IMR-90 (cell line): ENCODE data around the gene NRCAM. TPM values are rescaled to one million over a fixed set of nuclear protein-coding genes. Genes with fewer than 3 reads are reported as not detected.

Source experiments
- ATAC-seq: fragments of 200-7000 bp; cut with Tn5 transposase; 2 replicates; pipeline ENCODE4 v1.9.1; 2020; ENCODE audit warnings: low read depth, mild to moderate bottlenecking, moderate library complexity
- BruUV-seq: library from RNA; stranded (reverse); fragments of 400-500 nt; replicated peaks from 2 replicates; lab custom pipeline; 2021; lab: Mats Ljungman, UMichigan
- CTCF ChIA-PET: fragments of 300-600 bp; formaldehyde crosslinking; extraction: SDS; loops from one replicate; lab custom pipeline; 2021; ENCODE audit warnings: antibody characterized with exemption; lab: Yijun Ruan, JAX
- POLR2A ChIA-PET: fragments of 300-600 bp; sonication (Branson Sonifier 250); formaldehyde crosslinking; loops from one replicate; lab custom pipeline; 2022; ENCODE audit warnings: antibody characterized with exemption; ENCODE audit not compliant: unreplicated experiment; lab: Charles Lee
- DNase-seq: peaks from one replicate; pipeline ENCODE4 v3.0.0; 2013
- H2AFZ ChIP-seq: replicated peaks from 2 replicates; pipeline ENCODE3; 2013; ENCODE audit warnings: low read length, mild to moderate bottlenecking; ENCODE audit not compliant: poor library complexity
- H2AK5ac ChIP-seq: 2 replicates; pipeline ENCODE4 v1.6.1; 2013; ENCODE audit warnings: low read depth, low read length, inconsistent platforms
- H2AK9ac ChIP-seq: replicated peaks from 2 replicates; pipeline ENCODE3; 2013; ENCODE audit warnings: mild to moderate bottlenecking, low read depth, low read length, moderate library complexity; ENCODE audit not compliant: poor library complexity
- H2BK120ac ChIP-seq: 2 replicates; pipeline ENCODE4 v1.6.1; 2013; ENCODE audit warnings: low read depth, low read length, inconsistent platforms
- H2BK15ac ChIP-seq: 3 replicates; pipeline ENCODE4 v1.6.1; 2013; ENCODE audit warnings: low read depth, low read length, inconsistent platforms
- H2BK20ac ChIP-seq: 2 replicates; pipeline ENCODE4 v1.6.1; 2013; ENCODE audit warnings: low read depth, mild to moderate bottlenecking, inconsistent platforms, low read length, moderate library complexity
- H2BK5ac ChIP-seq: 2 replicates; pipeline ENCODE4 v1.6.1; 2013; ENCODE audit warnings: mild to moderate bottlenecking, low read depth, low read length, inconsistent platforms; ENCODE audit not compliant: poor library complexity, severe bottlenecking
- H3K14ac ChIP-seq: replicated peaks from 2 replicates; pipeline ENCODE4 v1.6.1; 2013; ENCODE audit warnings: low read depth, low read length, inconsistent platforms
- H3K18ac ChIP-seq: 2 replicates; pipeline ENCODE4 v1.6.1; 2013; ENCODE audit warnings: low read depth, low read length, control low read depth
- H3K23ac ChIP-seq: 2 replicates; pipeline ENCODE4 v1.6.1; 2013; ENCODE audit warnings: low read depth, low read length, inconsistent platforms
- H3K27ac ChIP-seq: 2 replicates; pipeline ENCODE4 v1.5.1; 2013; ENCODE audit warnings: mild to moderate bottlenecking, control low read depth, low read length; ENCODE audit not compliant: insufficient read depth
- H3K27me3 ChIP-seq: 2 replicates; pipeline ENCODE4 v1.6.1; 2013; ENCODE audit warnings: low read length; ENCODE audit not compliant: control insufficient read depth, insufficient read depth
- H3K36me3 ChIP-seq: 2 replicates; pipeline ENCODE4 v1.6.1; 2013; ENCODE audit warnings: low read length, mixed read lengths; ENCODE audit not compliant: control insufficient read depth, insufficient read depth
- H3K4ac ChIP-seq: 2 replicates; pipeline ENCODE4 v1.6.1; 2013; ENCODE audit warnings: low read depth, low read length, inconsistent platforms
- H3K4me1 ChIP-seq: 2 replicates; pipeline ENCODE4 v1.6.1; 2013; ENCODE audit warnings: low read length, mixed read lengths; ENCODE audit not compliant: control insufficient read depth, insufficient read depth
- H3K4me2 ChIP-seq: 2 replicates; pipeline ENCODE4 v1.6.1; 2013; ENCODE audit warnings: low read depth, mild to moderate bottlenecking, control low read depth, low read length, moderate library complexity
- H3K4me3 ChIP-seq: 2 replicates; pipeline ENCODE4 v1.5.1; 2013; ENCODE audit warnings: low read depth, mild to moderate bottlenecking, control low read depth, low read length, moderate library complexity; ENCODE audit not compliant: insufficient read depth
- H3K56ac ChIP-seq: 2 replicates; pipeline ENCODE4 v1.6.1; 2013; ENCODE audit warnings: low read length, inconsistent platforms; ENCODE audit not compliant: insufficient read depth; ENCODE audit errors: extremely low read depth
- H3K79me1 ChIP-seq, 2 experiments: 2 replicates each; pipeline ENCODE4 v1.6.1; 2013; ENCODE audit warnings: low read length in 2 of 2, inconsistent platforms in 1 of 2, low read depth in 1 of 2
- H3K9ac ChIP-seq: 2 replicates; pipeline ENCODE4 v1.6.1; 2013; ENCODE audit warnings: low read depth, low read length, control low read depth
- H3K9me1 ChIP-seq: 2 replicates; pipeline ENCODE4 v1.6.1; 2013; ENCODE audit warnings: low read length, inconsistent platforms; ENCODE audit not compliant: insufficient read depth
- H3K9me3 ChIP-seq: 2 replicates; pipeline ENCODE4 v1.6.1; 2013; ENCODE audit warnings: low read length; ENCODE audit not compliant: control insufficient read depth, insufficient read depth
- H4K20me1 ChIP-seq: 2 replicates; pipeline ENCODE4 v1.6.1; 2013; ENCODE audit warnings: low read length, inconsistent platforms; ENCODE audit not compliant: insufficient read depth
- H4K5ac ChIP-seq: 2 replicates; pipeline ENCODE4 v1.6.1; 2013; ENCODE audit warnings: mild to moderate bottlenecking, low read depth, low read length, control low read depth
- H4K8ac ChIP-seq, 2 experiments: 2 replicates each; pipeline ENCODE4 v1.6.1; 2013; ENCODE audit warnings: low read depth in 2 of 2, low read length in 2 of 2, control low read depth in 1 of 2, inconsistent platforms in 1 of 2
- H4K91ac ChIP-seq: 2 replicates; pipeline ENCODE4 v1.6.1; 2013; ENCODE audit warnings: low read depth, low read length, inconsistent platforms; ENCODE audit not compliant: insufficient read depth
- BHLHE40 ChIP-seq: fragments of 150-350 bp; IDR thresholded peaks from 2 replicates; pipeline ENCODE4 v1.6.1; 2016; ENCODE audit warnings: mild to moderate bottlenecking, low read depth, low read length
- CEBPB ChIP-seq: IDR thresholded peaks from 2 replicates; pipeline ENCODE4 v1.6.1; 2012; ENCODE audit warnings: low read depth, low read length, improper control_type of control experiment
- CHD1 ChIP-seq: IDR thresholded peaks from 2 replicates; pipeline ENCODE4 v1.6.1; 2012; ENCODE audit warnings: low read depth, low read length, improper control_type of control experiment
- CTCF ChIP-seq: conservative IDR thresholded peaks from 2 replicates; pipeline ENCODE4 v1.5.1; 2012; ENCODE audit warnings: mild to moderate bottlenecking, low read depth, low read length, improper control_type of control experiment
- ELK1 ChIP-seq: fragments of 150-350 bp; IDR thresholded peaks from 2 replicates; pipeline ENCODE4 v1.6.1; 2016; ENCODE audit warnings: low read depth, mild to moderate bottlenecking, low read length, moderate library complexity, borderline replicate concordance
- FOS ChIP-seq: fragments of 150-350 bp; IDR thresholded peaks from 2 replicates; pipeline ENCODE4 v1.6.1; 2016; ENCODE audit warnings: low read depth, low read length
- MAFK ChIP-seq: IDR thresholded peaks from 2 replicates; pipeline ENCODE4 v1.6.1; 2012; ENCODE audit warnings: low read depth, low read length, improper control_type of control experiment
- MAZ ChIP-seq: IDR thresholded peaks from 2 replicates; pipeline ENCODE4 v1.6.1; 2012; ENCODE audit warnings: low read depth, mild to moderate bottlenecking, low read length, improper control_type of control experiment, moderate library complexity, borderline replicate concordance
- MXI1 ChIP-seq: IDR thresholded peaks from 2 replicates; pipeline ENCODE4 v1.6.1; 2012; ENCODE audit warnings: low read depth, mild to moderate bottlenecking, low read length, moderate library complexity, borderline replicate concordance
- NFE2L2 ChIP-seq: fragments of 150-350 bp; IDR thresholded peaks from 2 replicates; pipeline ENCODE4 v1.6.1; 2016; ENCODE audit warnings: low read depth, mild to moderate bottlenecking, low read length
- POLR2A ChIP-seq: IDR thresholded peaks from 2 replicates; pipeline ENCODE4 v1.6.1; 2012; ENCODE audit warnings: mild to moderate bottlenecking, low read depth, low read length
- RAD21 ChIP-seq: IDR thresholded peaks from 2 replicates; pipeline ENCODE4 v1.6.1; 2012; ENCODE audit warnings: low read length, improper control_type of control experiment
- RCOR1 ChIP-seq: IDR thresholded peaks from 2 replicates; pipeline ENCODE4 v1.6.1; 2012; ENCODE audit warnings: mild to moderate bottlenecking, low read length, improper control_type of control experiment; ENCODE audit not compliant: insufficient replicate concordance
- RFX5 ChIP-seq: IDR thresholded peaks from 2 replicates; pipeline ENCODE4 v1.8.0; 2012; ENCODE audit warnings: low read depth, mild to moderate bottlenecking, low read length, moderate library complexity
- SMC3 ChIP-seq: fragments of 150-350 bp; IDR thresholded peaks from 2 replicates; pipeline ENCODE4 v1.6.1; 2016; ENCODE audit warnings: low read depth, mild to moderate bottlenecking, antibody characterized with exemption, low read length, moderate library complexity
- USF2 ChIP-seq: fragments of 150-350 bp; IDR thresholded peaks from 2 replicates; pipeline ENCODE4 v1.6.1; 2017; ENCODE audit warnings: mild to moderate bottlenecking, antibody characterized with exemption, low read length, low read depth
- WGBS, 2 experiments: methylation state at CpG; one replicate each; pipeline versions ENCODE4 v1.1.5 to v1.1.7; 2013; ENCODE audit warnings: missing lambda C conversion rate in 2 of 2; ENCODE audit not compliant: insufficient read length in 1 of 2; ENCODE audit errors: extremely low coverage in 2 of 2; 5-methylcytosine and 5-hydroxymethylcytosine counted together
- dilution Hi-C: fragments of 300-500 bp; cut with HindIII; formaldehyde crosslinking; loops from one replicate; pipeline ENCODE4 v1.14.3; 2018; ENCODE audit warnings: low sequenced_read_pairs; ENCODE audit not compliant: unreplicated experiment
- in situ Hi-C: fragments of 300-500 bp; cut with MboI; formaldehyde crosslinking; loops from 3 replicates; pipeline ENCODE4 v1.14.3; 2019; ENCODE audit warnings: low sequenced_read_pairs, inconsistent platforms, mixed read lengths
- intact Hi-C: fragments of 100-400 bp; cut with micrococcal nuclease; formaldehyde crosslinking; loops from 2 replicates; pipeline ENCODE4 v1.10.0; 2022
- polyA plus RNA-seq, 3 experiments: library from polyadenylated mRNA; depleted of rRNA; stranded (reverse); fragments of >200 nt; gene quantifications; 2 replicates each; pipeline ENCODE4 v1.2.3, GENCODE V29; 2012; ENCODE audit warnings: low replicate concordance in 1 of 3
- total RNA-seq: library from RNA; depleted of rRNA; stranded (reverse); fragments of >200 nt; gene quantifications from 2 replicates; pipeline ENCODE4 v1.2.3, GENCODE V29; 2012

NRCAM gene
- total and polyA plus RNA-seq, 2 of the 4 experiments (the other 2 are of a cell fraction): 0.46 to 1.1 TPM

DNA sequence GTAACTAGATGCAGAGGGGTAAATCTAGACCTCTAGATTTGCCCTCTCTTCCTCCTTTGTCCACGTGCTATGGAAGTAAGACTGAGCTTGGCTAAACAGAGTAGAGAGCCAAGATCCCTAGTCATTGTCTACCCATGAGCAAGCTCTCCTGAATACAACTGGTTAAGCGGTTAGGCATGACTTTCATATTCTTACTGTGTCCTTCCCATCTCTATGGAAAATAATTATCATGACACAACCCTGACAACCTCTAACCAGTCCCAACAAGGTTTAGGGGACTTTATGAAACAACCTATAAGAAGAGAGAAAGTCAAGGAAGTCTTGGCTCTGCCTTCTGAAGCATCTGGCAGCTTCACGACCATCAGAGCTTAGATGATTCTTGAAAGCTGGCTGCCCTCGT, 318.2 kb downstream of the NRCAM start:
- dilution Hi-C loops (loop anchor here (25.0 kb wide), 1 partner anchor 126 kb away; the partner anchor contains the start of gene LAMB1), intact Hi-C loops (no loop called here), in situ Hi-C loops (loop anchor here (5.0 to 25.0 kb wide), 2 partner anchors 136 to 401 kb away; partner anchors contain the start of genes CBLL1 and LAMB1)
- Histone ChIP-seq H3K4me1 (peaks cover 2% of the 10 kb centered on the region; the same call in 1 of the 2 replicates), H2BK120ac (no peak overlapping the region), H3K18ac (no peak overlapping the region), H3K27ac (no peak overlapping the region), H2AK5ac (no peak overlapping the region), H3K9ac (no peak overlapping the region), H2AFZ (no peak overlapping the region), H4K91ac (no peak overlapping the region), H3K14ac (no peak overlapping the region), H2BK5ac (no peak overlapping the region), H3K23ac (no peak overlapping the region), H3K9me1 (no peaks in the 10 kb centered on the region), H2AK9ac (no peak overlapping the region), H3K4me2 (no peak overlapping the region), H3K36me3 (no peaks in the 10 kb centered on the region), H4K5ac (no peak overlapping the region), H3K79me1 (no peaks in the 10 kb centered on the region), H2BK15ac (no peak overlapping the region), H3K56ac (no peak overlapping the region; the same call in 1 of the 2 replicates), H4K20me1 (no peaks in the 10 kb centered on the region), H3K27me3 (no peaks in the 10 kb centered on the region), H3K4me3 (no peak overlapping the region), H3K4ac (no peak overlapping the region), H4K8ac (no peak overlapping the region), H2BK20ac (no peak overlapping the region), H3K9me3 (no peaks in the 10 kb centered on the region)
- WGBS, 2 experiments: no CpG with 5 or more reads among the region's 4 CpGs
- BruUV-seq: no TSS peak
- POLR2A ChIA-PET: no interaction called here
- DNase-seq (no peak), ATAC-seq (no peak)
- CTCF ChIA-PET: interaction anchor here (1.1 kb wide), 1 partner anchor 122 kb away, joined by 3 read pairs; no protein-coding TSS in a partner anchor
- no peak for TF ChIP-seq FOS
- TF ChIP-seq ELK1: no peak
- no peak for TF ChIP-seq NFE2L2
- no peak for TF ChIP-seq CHD1
- no peak for TF ChIP-seq RCOR1
- no peak for TF ChIP-seq MXI1
- no peak for TF ChIP-seq CEBPB
- TF ChIP-seq USF2: no peak
- TF ChIP-seq RFX5: no peak
- TF ChIP-seq RAD21: no peak
- no peak for TF ChIP-seq CTCF
- TF ChIP-seq MAZ: no peak
- TF ChIP-seq POLR2A: no peak
- TF ChIP-seq SMC3: no peak
- TF ChIP-seq BHLHE40: no peak
- no peak for TF ChIP-seq MAFK
